GM12875 (cell line): Measurements from ENCODE around the gene RAP1GAP.

Experiments used
- H3K4me3 ChIP-seq: one replicate; pipeline ENCODE4 v1.5.1; 2011; ENCODE audit warnings: low read depth, low read length, control low read depth
- CTCF ChIP-seq: IDR thresholded peaks from 2 replicates; pipeline ENCODE4 v1.5.1; 2011; ENCODE audit warnings: low read depth, mild to moderate bottlenecking, control low read depth, inconsistent platforms, low read length, moderate library complexity, borderline replicate concordance; ENCODE audit not compliant: insufficient read depth

RAP1GAP gene

GRCh38 chr1:21664806-21665588, 4.2 kb downstream of the RAP1GAP start:
- no peak overlapping the region for H3K4me3 ChIP-seq
- TF ChIP-seq CTCF, result no peak

- no peak for TF ChIP-seq CTCF
- H3K4me3 ChIP-seq, result no peak overlapping the region
These were observed 5.0 kb downstream of the RAP1GAP start for GRCh38 chr1:21663951-21664805.

GRCh38 chr1:21663248-21663950, 5.8 kb downstream of the RAP1GAP start:
- TF ChIP-seq CTCF, result no peak
- no peak overlapping the region for H3K4me3 ChIP-seq

- TF ChIP-seq CTCF, result no peak
- no peak overlapping the region for H3K4me3 ChIP-seq
These were observed 6.5 kb downstream of the RAP1GAP start for GRCh38 chr1:21662426-21663247.

- H3K4me3 ChIP-seq, result no peak overlapping the region
- TF ChIP-seq CTCF, result no peak
These were observed 7.3 kb downstream of the RAP1GAP start for GRCh38 chr1:21661886-21662285.

- H3K4me3 ChIP-seq, result no peak overlapping the region
- TF ChIP-seq CTCF, result no peak
These were observed 9.2 kb downstream of the RAP1GAP start for GRCh38 chr1:21659924-21660326.
